Prostate gland (tissue), 2 donors: ENCODE data around the gene PTPRD.

ENCODE experiments used
- CTCF ChIP-seq, 4 experiments: fragments of 200-600 bp in 2 of 4; fragments of 450-650 bp in 2 of 4; sonication (generic) in 2 of 4; IDR thresholded peaks; 1 replicate in 3 of 4; 2 replicates in 1 of 4; pipeline ENCODE4 v1.5.1; 2016 to 2019; ENCODE audit warnings: antibody characterized with exemption in 4 of 4, mild to moderate bottlenecking in 2 of 4, moderate library complexity in 2 of 4
- POLR2A ChIP-seq: fragments of 450-650 bp; IDR thresholded peaks from one replicate; pipeline ENCODE4 v1.6.1; 2016; ENCODE audit warnings: antibody characterized with exemption, mild to moderate bottlenecking

- no peak for TF ChIP-seq CTCF (IDR thresholded peaks at IDR 0.05)
- no peak for TF ChIP-seq POLR2A
Measured at GRCh38 chr9:8270235-8270634, 2342.6 kb downstream of the PTPRD start.
